Hepatocyte (in vitro differentiated cells): Measurements from ENCODE around the gene ARAP3. TPM values are rescaled to one million over a fixed set of nuclear protein-coding genes. Genes with fewer than 3 reads are reported as not detected.

Experiments
- DNase-seq: peaks from one replicate; pipeline ENCODE4 v3.0.0-alpha.2; 2016; ENCODE audit warnings: low spot score
- H2AFZ ChIP-seq: fragments of 200-600 bp; sonication (generic); 2 replicates; pipeline ENCODE4 v1.6.0; 2016; ENCODE audit warnings: antibody characterized with exemption, mild to moderate bottlenecking
- H3K27ac ChIP-seq: fragments of 200-600 bp; sonication (generic); 2 replicates; pipeline ENCODE4 v1.5.1; 2016; ENCODE audit warnings: mild to moderate bottlenecking
- H3K27me3 ChIP-seq: fragments of 200-600 bp; sonication (generic); 2 replicates; pipeline ENCODE4 v1.6.1; 2016
- H3K36me3 ChIP-seq: fragments of 200-600 bp; sonication (generic); replicated peaks from 2 replicates; pipeline ENCODE4 v1.5.1; 2016; ENCODE audit warnings: low read depth; ENCODE audit not compliant: insufficient read depth
- H3K4me1 ChIP-seq: fragments of 200-600 bp; sonication (generic); 2 replicates; pipeline ENCODE4 v1.5.1; 2016; ENCODE audit warnings: mild to moderate bottlenecking, moderate library complexity; ENCODE audit not compliant: insufficient read depth
- H3K4me2 ChIP-seq: fragments of 200-600 bp; sonication (generic); 2 replicates; pipeline ENCODE4 v1.6.0; 2016
- H3K4me3 ChIP-seq: fragments of 200-600 bp; sonication (generic); 2 replicates; pipeline ENCODE4 v1.5.1; 2016; ENCODE audit warnings: mild to moderate bottlenecking
- H3K79me2 ChIP-seq: fragments of 200-600 bp; sonication (generic); 2 replicates; pipeline ENCODE4 v1.6.0; 2017; ENCODE audit warnings: mild to moderate bottlenecking
- H3K9me2 ChIP-seq: fragments of 200-600 bp; sonication (generic); replicated peaks from 2 replicates; pipeline ENCODE4 v1.6.0; 2017; ENCODE audit warnings: mild to moderate bottlenecking; ENCODE audit not compliant: insufficient read depth
- H3K9me3 ChIP-seq: fragments of 200-600 bp; sonication (generic); 2 replicates; pipeline ENCODE4 v1.5.1; 2016; ENCODE audit warnings: low read depth, mild to moderate bottlenecking
- H4K20me1 ChIP-seq: fragments of 200-600 bp; sonication (generic); 2 replicates; pipeline ENCODE4 v1.6.0; 2016; ENCODE audit warnings: mild to moderate bottlenecking; ENCODE audit not compliant: insufficient read depth, poor library complexity, severe bottlenecking
- CTCF ChIP-seq: fragments of 200-600 bp; sonication (generic); IDR thresholded peaks from 2 replicates; pipeline ENCODE4 v1.5.1; 2016; ENCODE audit warnings: antibody characterized with exemption, mild to moderate bottlenecking; ENCODE audit not compliant: poor library complexity
- EZH2 ChIP-seq: fragments of 200-600 bp; sonication (generic); IDR thresholded peaks from 2 replicates; pipeline ENCODE4 v1.6.1; 2016; ENCODE audit warnings: antibody characterized with exemption, mild to moderate bottlenecking, borderline replicate concordance
- EZH2phosphoT487 ChIP-seq: fragments of 200-600 bp; sonication (generic); IDR thresholded peaks from one replicate; pipeline ENCODE4 v1.6.1; 2018; ENCODE audit warnings: antibody characterized with exemption, mild to moderate bottlenecking, low read depth, moderate library complexity; ENCODE audit not compliant: unreplicated experiment, severe bottlenecking
- WGBS: methylation state at CpG from one replicate; pipeline ENCODE4 v1.1.6; 2016; ENCODE audit warnings: low lambda C conversion rate; ENCODE audit errors: missing lambda C conversion rate; 5-methylcytosine and 5-hydroxymethylcytosine counted together
- polyA plus RNA-seq: library from polyadenylated mRNA; unstranded; fragments of >200 nt; fragmentation: Nextera tagmentation; extraction: Ambion mirVana; gene quantifications from 2 replicates; pipeline ENCODE4 v1.2.1, GENCODE V29; 2016
- total RNA-seq: library from RNA; depleted of rRNA; stranded (reverse); fragments of >200 nt; gene quantifications from 2 replicates; pipeline ENCODE4 v1.2.3, GENCODE V29; 2014

The ARAP3 gene
- total and polyA plus RNA-seq, 2 experiments from 2014 or later, result 5.1 to 8.6 TPM

GRCh38 chr5:141672841-141673813 is 8.9 kb downstream of the ARAP3 start:
- H3K27ac ChIP-seq, result no peak overlapping the region
- H2AFZ ChIP-seq, result no peak overlapping the region
- no peak for TF ChIP-seq CTCF
- TF ChIP-seq EZH2phosphoT487, result no peak
- TF ChIP-seq EZH2, result no peak
- H3K36me3 ChIP-seq, result no peaks in the 10 kb centered on the region
- H3K9me3 ChIP-seq, result no peaks in the 10 kb centered on the region
- H3K4me2 ChIP-seq, result no peak overlapping the region
- H3K4me3 ChIP-seq, result no peak overlapping the region
- DNase-seq, result no peak
- H3K27me3 ChIP-seq, result no peaks in the 10 kb centered on the region
- WGBS, result 85% methylated on average over 16 of the region's 19 CpGs
- H4K20me1 ChIP-seq, result no peaks in the 10 kb centered on the region
- H3K9me2 ChIP-seq, result no peaks in the 10 kb centered on the region
- no peaks in the 10 kb centered on the region for H3K79me2 ChIP-seq
- no peaks in the 10 kb centered on the region for H3K4me1 ChIP-seq

GRCh38 chr5:141672071-141672840 is 9.8 kb downstream of the ARAP3 start:
- no peak overlapping the region for H3K27ac ChIP-seq
- H3K27me3 ChIP-seq, result no peaks in the 10 kb centered on the region
- H3K4me2 ChIP-seq, result no peak overlapping the region
- H3K4me3 ChIP-seq, result no peak overlapping the region
- TF ChIP-seq CTCF (no peak), EZH2phosphoT487 (no peak), EZH2 (no peak)
- H4K20me1 ChIP-seq, result no peaks in the 10 kb centered on the region
- 98% methylated on average over 23 of the region's 23 CpGs for WGBS
- H3K36me3 ChIP-seq, result no peaks in the 10 kb centered on the region
- no peaks in the 10 kb centered on the region for H3K9me3 ChIP-seq
- H3K79me2 ChIP-seq, result no peaks in the 10 kb centered on the region
- no peaks in the 10 kb centered on the region for H3K4me1 ChIP-seq
- no peak overlapping the region for H2AFZ ChIP-seq
- DNase-seq, result no peak
- no peaks in the 10 kb centered on the region for H3K9me2 ChIP-seq

- Histone ChIP-seq H3K4me1 (no peaks in the 10 kb centered on the region), H2AFZ (no peak overlapping the region), H3K27ac (no peak overlapping the region), H3K79me2 (no peaks in the 10 kb centered on the region), H3K27me3 (no peaks in the 10 kb centered on the region), H3K9me2 (no peaks in the 10 kb centered on the region), H3K4me3 (no peak overlapping the region), H3K9me3 (no peaks in the 10 kb centered on the region), H3K4me2 (no peak overlapping the region), H4K20me1 (no peaks in the 10 kb centered on the region), H3K36me3 (no peaks in the 10 kb centered on the region)
- DNase-seq, result no peak
- no peak for TF ChIP-seq EZH2
- no peak for TF ChIP-seq CTCF
- no peak for TF ChIP-seq EZH2phosphoT487
- WGBS, result 81% methylated on average over 4 of the region's 4 CpGs
These were observed 12.5 kb downstream of the ARAP3 start for GRCh38 chr5:141669520-141669919.
